Measurements from ENCODE around the gene SLC5A12.

SLC5A12 gene, protein sequence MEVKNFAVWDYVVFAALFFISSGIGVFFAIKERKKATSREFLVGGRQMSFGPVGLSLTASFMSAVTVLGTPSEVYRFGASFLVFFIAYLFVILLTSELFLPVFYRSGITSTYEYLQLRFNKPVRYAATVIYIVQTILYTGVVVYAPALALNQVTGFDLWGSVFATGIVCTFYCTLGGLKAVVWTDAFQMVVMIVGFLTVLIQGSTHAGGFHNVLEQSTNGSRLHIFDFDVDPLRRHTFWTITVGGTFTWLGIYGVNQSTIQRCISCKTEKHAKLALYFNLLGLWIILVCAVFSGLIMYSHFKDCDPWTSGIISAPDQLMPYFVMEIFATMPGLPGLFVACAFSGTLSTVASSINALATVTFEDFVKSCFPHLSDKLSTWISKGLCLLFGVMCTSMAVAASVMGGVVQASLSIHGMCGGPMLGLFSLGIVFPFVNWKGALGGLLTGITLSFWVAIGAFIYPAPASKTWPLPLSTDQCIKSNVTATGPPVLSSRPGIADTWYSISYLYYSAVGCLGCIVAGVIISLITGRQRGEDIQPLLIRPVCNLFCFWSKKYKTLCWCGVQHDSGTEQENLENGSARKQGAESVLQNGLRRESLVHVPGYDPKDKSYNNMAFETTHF

DNA sequence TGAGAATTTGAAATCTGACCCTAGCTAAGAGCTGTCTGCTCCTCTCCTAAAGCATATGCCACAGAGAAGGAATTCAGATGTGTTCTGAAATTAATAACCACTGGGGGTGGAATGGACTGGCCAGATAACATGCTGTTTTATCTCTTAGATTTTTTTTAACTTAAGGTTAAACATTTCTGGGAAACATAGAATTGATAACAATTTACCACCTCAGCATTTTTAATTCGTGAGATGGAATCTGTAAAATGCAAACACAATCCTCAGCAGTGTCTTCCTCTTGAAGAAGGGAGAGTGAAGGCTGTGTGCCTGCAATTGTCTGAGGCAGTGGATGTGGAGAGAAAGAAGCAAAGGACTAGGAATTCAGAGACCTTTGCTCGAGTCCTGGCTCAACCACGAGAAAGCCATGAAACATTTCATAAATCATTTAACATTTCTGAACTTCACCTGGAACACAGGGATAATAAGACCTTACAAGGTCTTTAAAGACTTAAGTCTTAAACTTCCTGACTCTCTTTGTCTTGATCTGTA is at the start of gene SLC5A12:
Gene SLC5A12, minus strand, starts transcription at position 113 of the 528 bp plus-strand sequence. CDS start 346 bp downstream, outside the sequence.
- no peak for DNase-seq (ENCODE audit: low spot score)

DNA sequence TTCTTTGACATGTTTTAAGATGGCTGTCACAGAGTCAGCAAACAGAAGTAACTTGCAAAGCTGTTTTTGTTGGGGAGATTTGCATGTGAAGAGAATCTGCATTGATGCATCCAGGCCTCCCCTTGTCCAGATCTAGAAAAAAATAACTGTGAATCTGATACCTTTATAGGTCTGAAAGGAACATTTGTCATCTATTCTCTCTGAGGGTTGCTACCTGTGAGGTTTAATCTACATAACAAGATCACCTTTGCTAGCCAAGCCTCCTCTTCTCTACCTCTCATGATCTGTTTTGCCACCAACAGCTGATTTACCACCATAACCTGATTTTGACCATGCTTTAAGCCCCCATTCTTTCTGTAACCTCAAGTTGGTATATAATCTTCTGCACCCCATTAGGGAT is 47.2 kb upstream of the SLC5A12 start:
- DNase-seq (ENCODE audit: low spot score): no peak

DNA sequence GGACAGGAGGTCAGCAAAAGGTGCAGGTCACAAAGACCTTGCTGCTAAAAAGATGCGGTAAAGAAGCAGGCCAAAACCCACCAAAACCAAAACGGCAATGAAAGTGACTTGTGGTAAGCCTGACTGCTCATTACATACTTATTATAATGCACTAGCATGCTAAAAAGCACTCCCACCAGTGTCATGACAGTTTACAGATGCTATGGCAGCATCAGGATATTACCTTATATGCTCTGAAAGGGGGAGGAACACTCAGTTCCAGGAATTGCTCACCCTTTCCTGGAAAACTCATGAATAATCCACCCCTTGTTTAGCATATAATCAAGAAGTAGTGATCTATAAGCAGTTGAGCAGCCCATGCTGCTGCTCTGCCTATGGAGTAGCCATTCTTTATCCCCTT is 45.2 kb upstream of the SLC5A12 start:
- DNase-seq (ENCODE audit: low spot score): no peak

DNA sequence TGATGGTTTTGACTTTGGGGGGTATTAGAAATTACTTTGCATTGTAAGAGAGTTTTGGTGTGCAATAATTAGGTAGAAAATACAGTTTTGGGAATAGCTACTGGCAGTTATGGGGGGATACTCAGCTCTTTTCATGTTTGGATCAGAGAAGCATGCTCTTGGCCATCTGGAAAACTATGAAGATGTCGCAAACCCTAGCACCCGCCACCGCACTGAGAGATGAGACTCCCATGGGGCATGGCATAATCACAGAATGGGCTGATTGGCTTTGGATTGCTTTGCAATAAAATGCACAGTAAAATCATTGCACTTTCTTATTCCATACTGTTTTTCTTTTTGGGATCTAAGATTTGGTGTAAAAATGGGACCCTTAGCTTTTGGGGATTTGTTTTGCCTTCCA is 43.5 kb upstream of the SLC5A12 start:
- no peak for DNase-seq (ENCODE audit: low spot score)

DNA sequence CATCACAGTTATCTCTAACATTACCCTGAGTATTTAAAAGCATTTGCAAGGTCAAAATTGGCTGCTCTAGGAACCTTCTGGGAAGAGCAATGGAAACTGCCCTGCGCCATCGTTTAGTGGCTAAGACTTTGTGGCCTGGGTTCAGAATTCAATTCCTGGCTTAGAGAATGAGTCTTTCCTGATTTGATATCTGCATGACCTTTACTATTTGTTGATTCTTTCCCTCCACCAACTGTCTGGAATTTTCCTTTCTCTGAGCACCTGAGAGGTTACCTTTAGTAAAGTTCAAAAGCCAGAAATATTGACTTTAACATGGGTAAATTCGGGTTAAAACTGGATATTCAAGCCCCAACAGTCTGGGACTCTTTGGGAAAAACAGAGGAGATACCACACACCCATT is 43.0 kb upstream of the SLC5A12 start:
- no peak for DNase-seq (ENCODE audit: low spot score)

DNA sequence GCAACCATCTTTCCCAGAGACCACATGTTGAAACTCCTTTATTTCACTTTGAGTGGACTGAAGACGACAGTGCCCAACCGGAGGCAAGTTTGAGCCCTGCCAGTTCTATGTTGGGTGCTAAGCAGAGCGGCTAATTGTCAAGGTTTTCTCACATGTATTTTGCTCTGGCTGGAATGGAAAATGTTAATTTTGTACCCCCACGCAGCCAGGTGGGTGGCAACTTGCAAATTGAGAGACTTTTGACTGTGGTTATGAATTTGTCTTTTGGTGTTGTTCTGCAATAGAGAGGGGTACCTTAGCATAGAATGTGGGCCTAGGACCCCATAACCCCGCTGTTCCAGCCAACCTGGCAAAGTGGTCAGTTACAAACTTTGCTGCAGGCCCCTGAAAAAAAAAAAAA is 42.5 kb upstream of the SLC5A12 start:
- no peak for DNase-seq (ENCODE audit: low spot score)

DNA sequence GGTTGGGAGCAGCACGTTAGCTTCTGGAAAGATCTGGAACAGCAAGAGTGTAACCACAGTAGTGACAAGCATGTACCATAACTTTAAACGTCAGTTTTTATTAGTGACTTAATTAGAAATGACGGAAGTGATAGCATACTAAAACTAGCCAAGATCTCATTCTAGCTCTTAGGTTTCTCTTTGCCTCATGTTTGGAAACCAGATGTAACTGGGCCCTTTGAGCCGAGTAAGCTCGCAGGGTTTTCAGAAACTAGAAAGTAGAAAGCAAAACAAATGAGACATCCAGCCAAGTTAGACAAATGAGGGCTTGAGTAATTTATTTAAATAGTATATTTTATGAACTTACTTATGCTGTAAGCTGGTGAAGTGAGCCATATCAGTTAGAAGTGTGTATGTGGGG is 40.2 kb upstream of the SLC5A12 start:
- DNase-seq (ENCODE audit: low spot score): no peak

DNA sequence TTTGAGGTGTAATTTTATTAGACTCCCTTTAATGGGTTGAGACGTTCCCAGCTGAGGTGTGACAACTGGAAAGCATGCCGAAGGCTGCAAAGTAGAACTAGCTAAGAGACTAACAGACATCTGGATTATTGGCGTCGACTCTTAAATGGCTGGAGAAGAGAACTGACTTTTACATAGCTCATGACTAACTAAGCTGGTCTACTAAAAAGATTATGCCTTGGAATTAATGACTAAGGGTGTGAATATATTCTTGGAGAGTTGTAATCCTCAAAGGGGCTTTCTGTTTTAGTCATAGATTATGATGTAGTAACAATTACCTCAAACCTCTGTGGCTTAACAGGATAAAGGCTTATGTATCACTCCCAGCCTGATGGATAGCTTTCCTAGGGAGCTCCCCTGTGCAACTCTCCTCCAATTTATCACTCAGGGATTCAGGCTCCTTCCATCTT is 39.5 kb upstream of the SLC5A12 start:
- DNase-seq (ENCODE audit: low spot score): no peak

DNA sequence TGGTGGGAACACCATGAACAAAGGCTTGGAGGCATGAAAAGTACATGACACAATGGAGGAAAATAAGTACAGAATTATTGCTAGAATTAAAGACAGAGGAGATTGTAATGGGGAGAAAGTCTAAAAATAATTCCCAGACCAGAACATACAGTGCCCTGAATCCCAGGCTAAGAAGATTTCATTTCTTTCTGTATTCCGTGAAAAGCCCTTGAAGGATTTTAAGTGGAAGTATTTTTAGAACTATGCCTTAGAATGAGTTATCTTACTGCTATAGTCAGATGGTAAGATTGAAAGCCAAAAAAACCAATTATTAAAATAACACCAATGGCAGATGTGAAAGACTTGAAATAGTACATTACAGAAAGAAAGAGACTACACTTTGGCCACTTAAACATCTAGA is 36.1 kb upstream of the SLC5A12 start:
- DNase-seq (ENCODE audit: low spot score): no peak

DNA sequence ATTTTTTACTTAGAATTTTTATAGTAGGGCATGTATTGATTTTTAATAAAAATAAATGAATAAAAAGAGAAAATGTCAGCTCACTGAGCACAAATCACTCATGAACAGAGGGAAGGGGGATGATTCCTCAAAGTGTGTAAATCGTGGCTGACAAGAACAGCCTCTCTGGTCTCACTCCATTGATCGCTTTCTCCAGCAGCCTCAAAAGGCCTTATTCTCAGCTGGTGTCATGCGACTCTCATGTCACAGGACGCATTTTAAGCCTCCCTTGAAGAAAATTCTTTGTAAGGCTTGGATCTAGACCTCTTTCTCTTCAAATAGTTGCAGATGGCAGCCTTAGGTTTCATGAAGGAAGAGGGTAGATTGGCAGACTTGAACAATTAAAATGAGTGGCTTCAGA is 33.9 kb upstream of the SLC5A12 start:
- DNase-seq (ENCODE audit: low spot score): no peak

DNA sequence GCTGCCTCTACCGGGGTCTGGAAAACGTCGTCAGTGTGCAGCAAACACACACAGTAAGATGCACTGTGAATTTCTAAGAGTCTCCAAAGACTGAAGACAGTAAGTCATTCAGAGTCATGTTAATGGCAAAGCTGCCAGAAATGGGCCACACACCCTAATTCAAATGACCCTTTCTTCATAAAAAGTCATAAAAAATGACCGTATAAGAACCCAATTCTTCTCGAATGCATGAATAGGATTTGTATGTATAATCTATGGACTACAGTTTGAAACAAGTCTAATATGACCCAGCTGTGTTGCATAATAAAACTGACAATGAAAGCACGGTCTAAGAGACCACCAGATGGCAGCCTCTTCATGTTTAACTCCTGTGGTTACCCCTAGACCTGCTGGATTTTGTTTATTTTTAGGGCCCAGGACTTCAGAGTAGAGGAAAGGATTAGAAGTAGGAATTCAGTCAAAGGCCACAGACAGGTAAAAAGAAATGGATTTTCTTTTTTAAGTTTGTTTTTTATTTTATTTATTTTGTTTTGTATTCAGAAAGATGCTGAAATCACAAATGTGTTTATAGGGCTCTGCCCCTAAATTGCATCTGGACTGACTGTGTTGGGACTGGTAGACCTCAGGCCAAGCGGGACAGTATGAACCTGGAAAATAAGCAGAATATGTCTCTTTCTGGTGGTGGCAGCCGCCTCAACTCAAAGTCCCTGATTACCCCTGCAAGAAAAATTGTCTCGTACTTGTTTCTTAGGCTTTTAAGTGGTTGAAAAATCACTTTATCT is 32.1 kb upstream of the SLC5A12 start:
- no peak for DNase-seq (ENCODE audit: low spot score)

DNA sequence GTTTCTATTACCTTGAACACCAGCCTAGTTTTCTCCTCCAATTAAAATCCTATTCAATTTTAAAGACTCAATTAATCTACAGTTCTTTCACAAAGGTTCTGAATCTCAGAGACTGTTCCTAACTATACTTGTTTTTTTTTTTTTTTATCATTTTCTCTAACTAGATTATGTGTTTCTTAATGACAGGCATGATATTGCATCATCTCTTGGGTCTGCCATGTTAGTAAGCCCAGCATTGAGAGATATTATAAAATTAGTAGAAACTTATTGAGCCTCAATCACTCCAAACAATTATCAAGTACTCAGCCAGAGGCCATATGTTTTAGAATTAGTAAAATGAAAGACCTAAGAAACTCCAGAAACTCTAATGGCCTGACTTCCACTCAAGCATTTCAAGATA is 28.1 kb upstream of the SLC5A12 start:
- no peak for DNase-seq (ENCODE audit: low spot score)

DNA sequence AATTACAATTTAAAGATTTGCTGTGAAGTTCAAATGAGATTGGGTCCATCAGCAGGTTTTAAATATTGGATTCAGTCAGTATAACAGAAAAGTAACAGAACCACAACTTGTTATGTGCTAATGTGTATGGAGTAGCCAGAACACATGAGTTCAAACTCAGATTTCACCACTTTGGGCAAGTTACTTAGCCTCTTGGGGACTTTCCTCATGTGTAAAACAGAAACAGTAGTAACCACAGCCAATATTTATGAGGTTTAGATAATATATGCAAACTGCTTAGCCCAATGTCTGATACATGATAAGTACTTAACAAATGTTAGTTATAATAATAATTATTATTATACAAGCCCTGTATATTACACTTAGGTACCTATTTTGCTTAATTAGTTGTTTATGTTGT is 21.8 kb upstream of the SLC5A12 start:
- no peak for DNase-seq (ENCODE audit: low spot score)

DNA sequence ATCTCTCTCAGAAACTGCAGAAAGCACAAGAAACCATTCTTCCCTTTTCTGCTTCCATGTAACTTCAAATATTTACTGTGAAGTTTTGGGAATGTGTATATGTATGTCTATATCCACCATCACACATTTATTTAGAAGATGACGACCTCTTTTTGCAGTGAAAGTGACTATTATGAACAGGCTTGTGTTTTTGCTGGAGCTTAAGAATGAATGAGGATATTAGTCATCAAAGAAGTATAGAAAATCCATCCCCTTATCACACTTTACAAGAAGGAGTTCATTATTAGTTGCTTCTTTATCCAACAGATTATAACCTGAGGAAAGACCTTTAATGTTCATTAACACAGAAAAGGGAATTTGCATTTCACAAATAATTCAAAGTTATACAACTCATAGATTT is 21.1 kb upstream of the SLC5A12 start:
- DNase-seq (ENCODE audit: low spot score): no peak

DNA sequence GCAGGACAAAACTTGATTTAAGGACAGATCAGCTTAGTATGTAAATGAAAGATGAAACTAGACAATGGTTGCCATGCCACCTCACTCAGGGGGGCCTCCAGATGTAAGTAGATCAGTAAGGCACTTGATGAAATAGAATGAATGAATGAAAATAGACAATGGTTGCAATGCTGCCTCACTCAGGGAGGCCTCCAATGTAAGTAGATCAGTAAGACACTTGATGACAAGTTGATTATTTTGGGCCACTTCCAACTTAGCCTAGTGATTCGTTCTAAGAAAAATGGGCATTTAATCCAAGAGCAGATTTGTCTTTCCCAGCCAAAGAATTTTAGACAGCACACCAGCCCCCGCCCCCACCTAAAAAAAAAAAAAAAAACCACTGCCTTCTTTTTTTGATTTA is 19.2 kb upstream of the SLC5A12 start:
- DNase-seq (ENCODE audit: low spot score): no peak

DNA sequence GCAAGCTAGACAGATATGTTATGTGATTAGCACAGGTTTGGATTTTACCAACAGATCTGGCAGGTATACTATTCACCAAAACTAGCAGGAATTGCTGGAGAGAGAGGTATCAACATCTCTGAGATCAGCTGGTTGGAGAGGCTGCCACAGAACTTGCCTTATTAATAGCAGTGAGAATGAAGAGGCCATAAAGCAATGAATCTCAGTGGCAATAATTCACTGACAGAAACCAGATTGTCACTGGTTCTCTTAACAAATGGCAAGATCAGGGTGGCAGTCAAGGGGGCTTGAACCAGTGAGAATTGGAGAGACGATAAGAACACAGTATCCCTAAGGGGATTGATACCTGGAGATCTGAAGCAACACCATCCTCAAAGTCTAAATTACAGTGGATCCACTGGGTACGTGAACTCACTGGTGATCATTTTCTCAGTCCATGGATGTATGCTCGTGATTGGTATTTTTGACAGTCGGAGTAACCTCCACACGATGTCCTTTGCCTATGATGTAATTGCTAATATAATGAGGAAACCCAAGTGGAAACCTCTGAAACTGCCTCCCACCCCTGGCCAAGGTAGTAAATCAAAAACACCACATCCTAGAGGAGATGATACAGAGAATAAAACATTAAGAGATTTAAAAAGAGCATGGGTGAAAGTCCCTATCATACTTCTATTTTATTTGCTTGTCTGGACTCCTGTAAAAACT is 17.7 kb upstream of the SLC5A12 start:
- no peak for DNase-seq (ENCODE audit: low spot score)

DNA sequence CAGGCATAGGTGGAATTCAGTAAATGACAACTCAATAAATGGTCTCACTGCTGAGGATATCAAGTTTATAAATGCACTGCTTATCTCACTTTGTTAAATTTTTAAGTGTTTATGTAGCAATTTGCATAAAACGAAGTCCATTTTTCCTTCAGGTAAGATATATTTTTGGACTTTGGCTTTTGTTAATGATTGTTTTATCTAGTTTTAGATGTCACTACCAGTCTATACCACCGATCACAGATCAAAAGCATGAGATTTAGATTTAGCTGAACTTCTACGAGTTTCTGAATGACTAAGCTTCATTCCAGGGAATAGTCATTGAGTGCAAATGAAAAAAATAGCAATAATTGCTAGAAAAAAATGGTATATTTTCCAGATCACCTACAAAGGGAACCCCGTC is 12.8 kb upstream of the SLC5A12 start:
- no peak for DNase-seq (ENCODE audit: low spot score)

DNA sequence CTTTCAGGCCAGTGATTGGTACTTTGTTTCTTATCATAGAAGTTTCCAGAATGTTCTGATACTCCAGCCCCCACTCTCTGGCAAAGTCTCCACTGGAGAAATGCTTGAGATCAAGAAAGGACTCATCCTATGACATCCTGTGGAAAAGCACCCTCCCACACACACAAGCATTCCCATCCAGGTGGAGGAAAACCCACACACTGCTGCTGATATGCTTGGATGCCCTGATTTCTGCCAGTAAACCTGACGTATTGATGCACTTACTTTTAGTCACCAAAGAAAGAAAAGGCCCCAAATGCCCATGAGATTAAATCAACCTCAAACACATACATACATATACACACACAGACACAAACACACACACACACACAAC is 9.2 kb upstream of the SLC5A12 start:
- DNase-seq (ENCODE audit: low spot score): no peak

DNA sequence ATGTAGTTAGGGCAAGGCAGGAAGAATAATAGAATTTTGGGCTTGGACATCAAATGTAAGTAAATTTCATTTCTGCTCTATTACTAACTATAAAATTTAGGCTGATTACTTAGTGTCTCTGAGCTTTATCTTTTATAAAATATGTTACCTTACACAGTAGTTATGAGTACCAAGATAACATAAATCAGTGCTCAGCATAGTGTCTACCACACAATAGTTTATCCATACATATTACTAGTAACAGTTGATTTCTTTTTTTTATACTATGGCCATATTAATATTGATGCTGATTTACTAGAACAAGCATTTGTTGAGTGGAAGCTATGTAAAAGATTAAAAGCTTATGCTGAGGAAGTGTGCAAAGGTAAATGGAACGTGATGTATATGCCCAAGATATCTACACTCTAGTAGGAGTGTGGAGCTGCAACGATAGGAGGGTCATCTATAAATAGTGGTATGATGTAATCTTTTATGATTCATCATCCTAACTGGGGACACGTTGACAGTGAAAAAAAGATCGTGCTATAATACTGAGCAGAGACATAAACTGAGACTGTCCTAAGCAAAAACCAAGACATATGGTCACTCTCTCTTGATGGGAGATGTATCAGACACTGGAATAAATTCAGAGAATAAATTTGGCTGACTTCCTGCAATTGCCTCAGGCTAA is 8.7 kb upstream of the SLC5A12 start:
- no peak for DNase-seq (ENCODE audit: low spot score)

DNA sequence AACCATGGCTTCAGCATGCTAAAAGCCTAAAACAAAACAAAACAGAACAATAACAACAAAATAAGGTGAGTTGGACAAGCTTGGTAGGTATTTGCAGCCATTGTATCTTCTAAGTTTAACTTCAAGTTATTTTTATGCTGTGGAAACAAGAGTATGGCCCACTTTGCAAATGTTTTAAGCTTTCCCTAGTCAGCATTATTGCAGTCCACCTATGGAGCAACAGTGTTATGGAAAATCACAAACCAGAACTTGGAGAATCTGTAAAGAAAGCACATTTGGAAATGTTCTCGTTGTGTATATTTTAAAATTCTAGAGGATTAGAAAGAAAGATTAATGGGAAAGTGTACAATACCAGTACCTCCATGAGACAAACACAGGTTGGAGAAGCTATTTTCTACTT is 7.4 kb upstream of the SLC5A12 start:
- no peak for DNase-seq (ENCODE audit: low spot score)

DNA sequence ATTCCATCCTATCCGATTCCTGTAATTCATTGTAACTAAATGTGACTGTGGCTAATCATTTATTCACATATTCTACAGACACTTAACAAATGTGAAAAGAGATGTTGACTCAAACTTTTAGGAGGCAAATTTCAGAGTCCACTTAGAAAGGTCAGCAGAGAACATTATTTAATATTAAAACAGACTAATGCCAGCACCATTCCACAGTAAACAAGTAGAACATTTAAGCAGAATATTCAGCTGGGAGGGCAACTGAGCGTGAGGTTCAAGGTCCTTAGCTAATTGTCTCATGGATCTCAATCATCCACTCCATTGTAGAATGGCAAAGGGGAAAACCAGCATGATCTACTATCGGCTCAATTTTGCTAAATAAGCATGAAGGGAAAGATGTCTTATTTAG is 5.1 kb upstream of the SLC5A12 start:
- no peak for DNase-seq (ENCODE audit: low spot score)

DNA sequence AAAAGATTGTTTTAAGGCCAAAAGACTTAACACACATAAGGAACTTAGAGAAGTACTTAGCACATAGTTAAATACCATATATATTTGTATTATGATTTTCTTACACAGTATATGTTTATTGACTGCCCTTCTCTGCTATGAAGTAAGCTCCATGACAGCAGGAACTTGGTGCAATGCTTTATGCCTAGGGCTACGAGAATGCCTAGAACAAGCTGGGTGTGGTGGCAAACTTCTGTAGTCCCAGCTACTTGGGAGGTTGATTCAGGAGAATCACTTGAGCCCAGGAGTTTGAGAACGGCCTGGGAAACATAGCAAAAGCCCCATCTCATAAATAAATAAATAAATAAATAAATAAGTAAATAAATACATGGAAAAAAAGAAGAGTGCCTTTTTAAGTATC is 1.9 kb downstream of the SLC5A12 start:
- DNase-seq (ENCODE audit: low spot score): no peak
